K562 (cell line): Measurements from ENCODE around the gene FASTKD3. TPM values are rescaled to one million over a fixed set of nuclear protein-coding genes. Genes with fewer than 3 reads are reported as not detected.

ENCODE experiments used
- ATAC-seq: fragments of 200-7000 bp; cut with Tn5 transposase; 3 replicates; pipeline ENCODE4 v1.9.1; 2020; ENCODE audit warnings: moderate library complexity
- BruUV-seq: library from RNA; stranded (reverse); fragments of 400-500 nt; replicated peaks from 2 replicates; lab custom pipeline; 2021; lab: Mats Ljungman, UMichigan
- CTCF ChIA-PET: fragments of 300-600 bp; formaldehyde crosslinking; extraction: SDS; loops from one replicate; lab custom pipeline; 2021; ENCODE audit warnings: low intra/inter-chr PET ratio; lab: Yijun Ruan, JAX
- POLR2A ChIA-PET: fragments of 300-600, 350-650 bp; sonication (Branson Sonifier 250); formaldehyde crosslinking; extraction: SDS; loops from one replicate; lab custom pipeline; 2021; ENCODE audit warnings: antibody characterized with exemption, inconsistent platforms; lab: Yijun Ruan, JAX
- DNase-seq, 4 experiments: peaks; one replicate each; pipeline versions ENCODE4 v3.0.0 to v3.0.0-alpha.2; 2011 to 2018; ENCODE audit warnings: low spot score in 3 of 4, mixed read lengths in 3 of 4; ENCODE audit errors: extremely low read depth in 1 of 4
- FAIRE-seq: peaks from 2 replicates; lab custom pipeline; 2011; peaks lifted over from hg19 to GRCh38; lab: Jason Lieb, UNC
- H2AFZ ChIP-seq: 2 replicates; pipeline ENCODE4 v1.6.0; 2011; ENCODE audit warnings: low read depth, low read length, control low read depth, inconsistent platforms
- H3K27ac ChIP-seq: fragments of 200-600 bp; 3 replicates; pipeline ENCODE4 v1.8.0; 2011; ENCODE audit warnings: low read depth, mild to moderate bottlenecking, control low read depth, inconsistent platforms, low read length, moderate library complexity, mixed read lengths; ENCODE audit errors: extremely low read depth
- H3K27me3 ChIP-seq, 2 experiments: fragments of 300-600 bp in 1 of 2; 2 replicates in 1 of 2; 3 replicates in 1 of 2; pipeline versions ENCODE4 v1.6.0 to v1.8.0; 2011; ENCODE audit warnings: inconsistent platforms in 2 of 2, low read length in 2 of 2, mild to moderate bottlenecking in 1 of 2, mixed read lengths in 1 of 2, moderate library complexity in 1 of 2; ENCODE audit not compliant: control insufficient read depth in 2 of 2, insufficient read depth in 2 of 2
- H3K36me3 ChIP-seq: fragments of 300-600 bp; 3 replicates; pipeline ENCODE4 v1.8.0; 2011; ENCODE audit warnings: mild to moderate bottlenecking, low read length, inconsistent platforms; ENCODE audit not compliant: control insufficient read depth, insufficient read depth
- H3K4me1 ChIP-seq, 2 experiments: fragments of 200-600 bp in 1 of 2; replicated peaks in 1 of 2; 2 replicates in 1 of 2; 3 replicates in 1 of 2; pipeline versions ENCODE4 v1.5.1 to v1.8.0; 2011; ENCODE audit warnings: inconsistent platforms in 2 of 2, low read length in 2 of 2, mild to moderate bottlenecking in 1 of 2, mixed read lengths in 1 of 2, moderate library complexity in 1 of 2; ENCODE audit not compliant: control insufficient read depth in 2 of 2, insufficient read depth in 2 of 2
- H3K4me2 ChIP-seq: 2 replicates; pipeline ENCODE4 v1.6.1; 2011; ENCODE audit warnings: low read length, control low read depth, inconsistent platforms, mixed read lengths; ENCODE audit not compliant: insufficient read depth
- H3K4me3 ChIP-seq: fragments of 200-600 bp; sonication (generic), shearing (Covaris generic); 2 replicates; pipeline ENCODE4 v1.5.1; 2016; ENCODE audit warnings: control low read depth, inconsistent platforms
- H3K79me2 ChIP-seq: fragments of 200-600 bp; 3 replicates; pipeline ENCODE4 v1.8.0; 2011; ENCODE audit warnings: low read length, inconsistent platforms; ENCODE audit not compliant: control insufficient read depth, insufficient read depth
- H3K9ac ChIP-seq, 2 experiments: 2 replicates each; pipeline versions ENCODE4 v1.6.0 to v1.6.1; 2011; ENCODE audit warnings: low read depth in 2 of 2, low read length in 2 of 2, control low read depth in 1 of 2, inconsistent platforms in 1 of 2, mild to moderate bottlenecking in 1 of 2, mixed read lengths in 1 of 2; ENCODE audit not compliant: insufficient read depth in 1 of 2
- H3K9me1 ChIP-seq: one replicate; pipeline ENCODE4 v1.6.0; 2011; ENCODE audit warnings: inconsistent platforms, mild to moderate bottlenecking, low read length, moderate library complexity; ENCODE audit not compliant: control insufficient read depth, insufficient read depth
- H3K9me3 ChIP-seq: replicated peaks from 2 replicates; pipeline ENCODE4 v1.5.1; 2011; ENCODE audit warnings: low read depth, low read length, inconsistent platforms; ENCODE audit not compliant: control insufficient read depth, insufficient read depth
- H4K20me1 ChIP-seq: replicated peaks from 2 replicates; pipeline ENCODE4 v1.6.1; 2011; ENCODE audit warnings: low read length, inconsistent platforms, mixed read lengths; ENCODE audit not compliant: control insufficient read depth, insufficient read depth
- CHD1 ChIP-seq: fragments of 200-600 bp; sonication (generic); IDR thresholded peaks from one replicate; pipeline ENCODE4 v1.6.1; 2012; ENCODE audit warnings: mild to moderate bottlenecking, moderate library complexity, low read length, inconsistent platforms
- EGR1 ChIP-seq: fragments of 450-650 bp; conservative IDR thresholded peaks from 2 replicates; pipeline ENCODE4 v1.6.1; 2017; ENCODE audit warnings: mild to moderate bottlenecking
- ELF1 ChIP-seq: fragments of 200-800 bp; sonication (Bioruptor generic); IDR thresholded peaks from 2 replicates; pipeline ENCODE4 v1.6.1; 2016; ENCODE audit warnings: missing genetic modification characterization, missing compliant biosample characterization
- ERF ChIP-seq: fragments of 450-650 bp; formaldehyde crosslinking; IDR thresholded peaks from 2 replicates; pipeline ENCODE4 v1.4.0; 2020; ENCODE audit warnings: mild to moderate bottlenecking, mixed read lengths
- KDM1A ChIP-seq, 2 experiments: fragments of 450-650 bp; IDR thresholded peaks; 2 replicates each; pipeline ENCODE4 v1.6.1; 2016; ENCODE audit warnings: mild to moderate bottlenecking in 2 of 2
- MTA2 ChIP-seq: fragments of 450-650 bp; IDR thresholded peaks from 2 replicates; pipeline ENCODE4 v1.6.1; 2016; ENCODE audit warnings: low read depth
- RBM14 ChIP-seq: fragments of 200-400 bp; formaldehyde crosslinking; IDR thresholded peaks from 2 replicates; pipeline ENCODE4 v1.6.1; 2018; ENCODE audit warnings: low read depth, mild to moderate bottlenecking, low read length, moderate library complexity, borderline replicate concordance; ENCODE audit not compliant: insufficient read depth
- ZFX ChIP-seq: sonication (generic); formaldehyde crosslinking; IDR thresholded peaks from 2 replicates; pipeline ENCODE4 v1.8.0; 2022; ENCODE audit warnings: mild to moderate bottlenecking, missing genetic modification reagents, moderate library complexity
- ZNF431 ChIP-seq: sonication (generic); formaldehyde crosslinking; IDR thresholded peaks from 2 replicates; pipeline ENCODE4 v1.8.0; 2022; ENCODE audit warnings: mild to moderate bottlenecking, missing genetic modification reagents
- WGBS: fragments of 100-300 bp; shearing (Covaris generic); methylation state at CpG from one replicate; pipeline ENCODE4 v1.1.6; 2016; ENCODE audit warnings: low coverage, mixed read lengths; ENCODE audit not compliant: insufficient coverage; ENCODE audit errors: missing lambda C conversion rate; 5-methylcytosine and 5-hydroxymethylcytosine counted together
- in situ Hi-C: fragments of 300-500 bp; cut with MboI; formaldehyde crosslinking; loops from 4 replicates; pipeline ENCODE4 v1.15.0; 2018; ENCODE audit warnings: inconsistent platforms, mixed read lengths
- intact Hi-C: fragments of 100-400 bp; cut with micrococcal nuclease; formaldehyde crosslinking; loops from 2 replicates; pipeline ENCODE4 v1.14.2; 2022
- polyA plus RNA-seq, 8 experiments: library from polyadenylated mRNA; depleted of rRNA in 4 of 8; stranded (reverse) in 5 of 8; unstranded in 3 of 8; fragments of >200 nt; fragmentation: Nextera tagmentation in 2 of 8; fragmentation: Illumina TruSeq in 1 of 8; extraction: Ambion mirVana in 2 of 8; extraction: Trizol in 1 of 8; gene quantifications; 2 replicates each; pipeline versions ENCODE4 v1.2.1 to v1.2.3, GENCODE V29; 2011 to 2014; ENCODE audit warnings: inconsistent platforms in 1 of 8, missing spikeins in 1 of 8
- total RNA-seq, 7 experiments: library from RNA; depleted of rRNA in 6 of 7; stranded (reverse); fragments of >200 nt in 6 of 7; fragmentation: Illumina TruSeq in 2 of 7; extraction: Trizol in 2 of 7; gene quantifications; 2 replicates each; pipeline versions ENCODE4 v1.2.1 to v1.2.3, GENCODE V29; 2011 to 2021; ENCODE audit warnings: low replicate concordance in 1 of 7
- TF ChIP-seq, protein P1 (sequence below), 2 experiments: IDR thresholded peaks; 2 replicates each; pipeline ENCODE4 v1.6.1; 2012; ENCODE audit warnings: improper control_type of control experiment in 2 of 2, low read depth in 2 of 2, low read length in 2 of 2, borderline replicate concordance in 1 of 2
- TF ChIP-seq, protein P2 (sequence below): sonication (generic); formaldehyde crosslinking; IDR thresholded peaks from 2 replicates; pipeline ENCODE4 v1.8.1; 2022; ENCODE audit warnings: missing genetic modification reagents

Gene FASTKD3
- total and polyA plus RNA-seq, 9 of the 15 experiments (the other 6 are each of a cell fraction or from before 2014, with no cell fraction given): 17.1 to 149 (median 47.5) TPM

DNA sequence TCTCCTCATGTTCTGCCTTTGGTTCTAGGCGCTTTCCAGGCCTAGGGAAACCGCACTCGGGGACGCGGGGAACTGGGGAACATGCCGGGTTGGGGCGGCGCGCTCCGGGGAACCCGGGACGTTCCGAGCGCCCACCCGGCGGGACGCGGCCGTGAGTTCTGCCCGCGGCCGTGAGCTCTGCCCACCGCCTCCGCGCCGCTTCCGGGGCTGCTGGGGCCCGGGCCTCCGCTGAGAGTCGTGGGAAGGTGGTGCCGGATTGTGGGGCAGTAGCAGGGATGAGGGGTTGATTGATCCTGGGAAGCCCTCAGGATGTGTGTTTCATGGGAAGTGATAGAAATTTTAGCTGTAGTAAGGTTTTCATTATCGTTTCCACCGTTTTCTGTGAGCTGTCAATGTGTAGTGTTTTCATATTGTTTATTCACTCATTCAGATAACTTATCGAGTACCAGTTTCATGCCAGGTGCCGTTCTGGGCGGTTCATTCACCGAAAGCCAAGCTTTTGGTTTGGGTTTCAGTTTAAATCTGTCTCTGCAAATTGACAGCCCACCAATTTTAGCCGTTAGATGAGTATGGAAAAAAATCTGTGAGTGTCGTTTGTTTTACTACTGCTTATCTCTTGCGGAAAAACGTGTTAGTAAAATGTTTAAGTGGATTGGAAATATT, 774 bp upstream of the FASTKD3 start:
- H3K36me3 ChIP-seq: peaks cover 71% of the 10 kb centered on the region
- H3K4me2 ChIP-seq: peak overlapping the region; percentile 95
- peaks cover 94% of the 10 kb centered on the region for H3K79me2 ChIP-seq
- WGBS: under 1% methylated on average over 40 of the region's 41 CpGs
- CTCF ChIA-PET: no interaction called here
- no peak for FAIRE-seq
- H3K9ac ChIP-seq: peak overlapping the region; percentile 83 to 96
- peak overlapping the region; percentile 93 for H3K4me3 ChIP-seq
- POLR2A ChIA-PET: interaction anchor here (0.8 to 2.2 kb wide), 3 partner anchors 10 to 41 kb away, joined by 3 to 11 read pairs (median 4); no protein-coding TSS in a partner anchor
- peaks cover 16% of the 10 kb centered on the region for H4K20me1 ChIP-seq
- in situ Hi-C loops: no loop called here
- peaks cover 6 to 20% of the 10 kb centered on the region in 2 experiments; a peak in 4 of 5 replicates for H3K4me1 ChIP-seq
- peak overlapping the region; percentile 87 for H2AFZ ChIP-seq
- H3K9me3 ChIP-seq: no peaks in the 10 kb centered on the region
- H3K27ac ChIP-seq: peak overlapping the region; percentile 77
- no TSS peak for BruUV-seq
- DNase-seq: peak in 2 of 4 experiments; percentile 37 to 38
- H3K27me3 ChIP-seq: no peaks in the 10 kb centered on the region
- peak; percentile 70 for ATAC-seq
- intact Hi-C loops: no loop called here
- H3K9me1 ChIP-seq: peaks cover 3% of the 10 kb centered on the region
- TF ChIP-seq CHD1 (peak; percentile 21), ERF (CRISPR knock-in tag) (no peak), ZFX (CRISPR knock-in tag) (peak; percentile 26; the same call in 1 of the 2 replicates), MTA2 (no peak), ZNF431 (CRISPR knock-in tag) (0 out of 2 replicates have a peak, but pooled peaks have one; percentile 21), ELF1 (0 out of 2 replicates have a peak, but pooled peaks have one; percentile 10), KDM1A (IDR thresholded peaks at IDR 0.05) (peak in 1 of 2 experiments; percentile 16; a peak in 1 of 4 replicates), RBM14 (0 out of 2 replicates have a peak, but pooled peaks have one; percentile 58), EGR1 (peak; percentile 3; the same call in 1 of the 2 replicates)
- TF ChIP-seq, protein P1, sequence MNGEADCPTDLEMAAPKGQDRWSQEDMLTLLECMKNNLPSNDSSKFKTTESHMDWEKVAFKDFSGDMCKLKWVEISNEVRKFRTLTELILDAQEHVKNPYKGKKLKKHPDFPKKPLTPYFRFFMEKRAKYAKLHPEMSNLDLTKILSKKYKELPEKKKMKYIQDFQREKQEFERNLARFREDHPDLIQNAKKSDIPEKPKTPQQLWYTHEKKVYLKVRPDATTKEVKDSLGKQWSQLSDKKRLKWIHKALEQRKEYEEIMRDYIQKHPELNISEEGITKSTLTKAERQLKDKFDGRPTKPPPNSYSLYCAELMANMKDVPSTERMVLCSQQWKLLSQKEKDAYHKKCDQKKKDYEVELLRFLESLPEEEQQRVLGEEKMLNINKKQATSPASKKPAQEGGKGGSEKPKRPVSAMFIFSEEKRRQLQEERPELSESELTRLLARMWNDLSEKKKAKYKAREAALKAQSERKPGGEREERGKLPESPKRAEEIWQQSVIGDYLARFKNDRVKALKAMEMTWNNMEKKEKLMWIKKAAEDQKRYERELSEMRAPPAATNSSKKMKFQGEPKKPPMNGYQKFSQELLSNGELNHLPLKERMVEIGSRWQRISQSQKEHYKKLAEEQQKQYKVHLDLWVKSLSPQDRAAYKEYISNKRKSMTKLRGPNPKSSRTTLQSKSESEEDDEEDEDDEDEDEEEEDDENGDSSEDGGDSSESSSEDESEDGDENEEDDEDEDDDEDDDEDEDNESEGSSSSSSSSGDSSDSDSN (IDR thresholded peaks at IDR 0.05; ENCODE audit: borderline replicate concordance in 1 of 2, low read depth in 2 of 2, low read length in 2 of 2): peak; percentile 40 to 70; a peak in 3 of 4 replicates
- TF ChIP-seq, protein P2, sequence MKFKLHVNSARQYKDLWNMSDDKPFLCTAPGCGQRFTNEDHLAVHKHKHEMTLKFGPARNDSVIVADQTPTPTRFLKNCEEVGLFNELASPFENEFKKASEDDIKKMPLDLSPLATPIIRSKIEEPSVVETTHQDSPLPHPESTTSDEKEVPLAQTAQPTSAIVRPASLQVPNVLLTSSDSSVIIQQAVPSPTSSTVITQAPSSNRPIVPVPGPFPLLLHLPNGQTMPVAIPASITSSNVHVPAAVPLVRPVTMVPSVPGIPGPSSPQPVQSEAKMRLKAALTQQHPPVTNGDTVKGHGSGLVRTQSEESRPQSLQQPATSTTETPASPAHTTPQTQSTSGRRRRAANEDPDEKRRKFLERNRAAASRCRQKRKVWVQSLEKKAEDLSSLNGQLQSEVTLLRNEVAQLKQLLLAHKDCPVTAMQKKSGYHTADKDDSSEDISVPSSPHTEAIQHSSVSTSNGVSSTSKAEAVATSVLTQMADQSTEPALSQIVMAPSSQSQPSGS: 0 out of 2 replicates have a peak, but pooled peaks have one; percentile 26
